NCI-H1092 (cell line): Measurements from ENCODE around the gene TTC23.
"Not testable (repeated sequence)": the region's sequence is repeated elsewhere in the genome, so short reads cannot be mapped to it uniquely, and the experiment has no call there.

Experiments
- DNase-seq: peaks from one replicate; lab custom pipeline; 2025; lab: John Stamatoyannopoulos, UW

Gene TTC23

GRCh38 chr15:99250001-99250400 is 620 bp upstream of the TTC23 start:
- DNase-seq = no peak

GRCh38 chr15:99248000-99248715 is 1.2 kb downstream of the TTC23 start:
- DNase-seq = no peak

GRCh38 chr15:99247062-99247461 is 2.3 kb downstream of the TTC23 start:
- no peak for DNase-seq

- DNase-seq = no peak
Measured at GRCh38 chr15:99244306-99244705, 5.1 kb downstream of the TTC23 start.

- no peak for DNase-seq
Measured at GRCh38 chr15:99241752-99242151, 7.6 kb downstream of the TTC23 start.

- no peak for DNase-seq
Measured at GRCh38 chr15:99239545-99240198, 9.7 kb downstream of the TTC23 start.

GRCh38 chr15:99238849-99239248 is 10.5 kb downstream of the TTC23 start:
- no peak for DNase-seq

GRCh38 chr15:99234160-99234559 is 15.2 kb downstream of the TTC23 start:
- DNase-seq = not testable (repeated sequence)

GRCh38 chr15:99232740-99233139 is 16.6 kb downstream of the TTC23 start:
- no peak for DNase-seq

GRCh38 chr15:99230867-99231266 is 18.5 kb downstream of the TTC23 start:
- no peak for DNase-seq

- DNase-seq = no peak
Measured at GRCh38 chr15:99228120-99228770, 21.1 kb downstream of the TTC23 start.

- DNase-seq = no peak
Measured at GRCh38 chr15:99226802-99227201, 22.6 kb downstream of the TTC23 start.

GRCh38 chr15:99224372-99225214 is 24.8 kb downstream of the TTC23 start:
- DNase-seq = no peak

GRCh38 chr15:99213187-99213811 is 36.1 kb downstream of the TTC23 start:
- peak; percentile 0 for DNase-seq

GRCh38 chr15:99212406-99212805 is 37.0 kb downstream of the TTC23 start:
- DNase-seq = no peak

- no peak for DNase-seq
Measured at GRCh38 chr15:99211926-99212325, 37.5 kb downstream of the TTC23 start.

GRCh38 chr15:99210334-99210733 is 39.0 kb downstream of the TTC23 start:
- no peak for DNase-seq

GRCh38 chr15:99209326-99209725 is 40.1 kb downstream of the TTC23 start:
- DNase-seq = no peak

- DNase-seq = no peak
Measured at GRCh38 chr15:99207672-99208071, 41.7 kb downstream of the TTC23 start.

GRCh38 chr15:99202176-99202552 is 47.2 kb downstream of the TTC23 start:
- no peak for DNase-seq

- no peak for DNase-seq
Measured at GRCh38 chr15:99201408-99202175, 47.8 kb downstream of the TTC23 start.
